GM19395 (cell line): ENCODE results near the gene CPO.
A peak's percentile ranks its signal among the peaks of the same experiment; 100 is the strongest.

ENCODE experiments used
- ATAC-seq: cut with Tn5 transposase; IDR thresholded peaks from one replicate; pipeline ENCODE4 v1.9.1; 2021; ENCODE audit warnings: mild to moderate bottlenecking, moderate library complexity; ENCODE audit not compliant: unreplicated experiment

The CPO gene

DNA sequence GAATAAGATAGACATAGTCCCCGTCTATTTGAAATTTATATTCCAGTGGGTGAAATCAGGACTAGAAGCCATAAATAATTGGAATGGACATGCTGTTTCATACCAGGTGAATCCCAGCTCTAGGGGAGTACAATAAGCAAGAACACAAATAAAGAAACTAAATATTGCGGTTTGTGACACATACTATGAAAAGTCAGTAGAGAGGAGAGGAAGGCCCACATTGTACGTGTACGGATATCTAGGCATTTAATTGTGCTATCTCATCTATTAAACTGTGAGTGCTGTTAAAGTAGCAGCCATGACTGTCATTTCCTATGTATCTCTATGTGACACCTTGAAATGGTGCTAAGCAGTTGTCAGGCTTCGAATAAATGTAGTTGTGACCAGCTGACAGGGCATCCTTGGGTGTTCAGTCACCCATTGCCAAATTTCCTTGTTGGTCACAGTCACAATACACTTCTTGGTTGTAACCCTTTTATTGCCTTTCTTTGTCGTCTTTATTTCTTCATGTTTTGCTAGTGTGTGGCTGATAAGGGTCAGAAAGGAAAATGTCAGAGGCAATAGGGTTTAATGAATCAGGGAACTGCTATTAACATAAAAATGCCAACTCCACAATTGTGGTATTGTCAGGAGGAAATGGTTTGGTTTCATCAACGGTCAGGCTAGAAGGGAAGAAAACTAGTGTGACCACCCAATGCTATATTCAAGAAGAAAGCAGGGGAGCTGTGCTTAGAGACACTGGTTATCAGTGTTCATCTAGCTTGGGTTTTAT lies 31.5 kb downstream of the CPO start:
- ATAC-seq = no peak

DNA sequence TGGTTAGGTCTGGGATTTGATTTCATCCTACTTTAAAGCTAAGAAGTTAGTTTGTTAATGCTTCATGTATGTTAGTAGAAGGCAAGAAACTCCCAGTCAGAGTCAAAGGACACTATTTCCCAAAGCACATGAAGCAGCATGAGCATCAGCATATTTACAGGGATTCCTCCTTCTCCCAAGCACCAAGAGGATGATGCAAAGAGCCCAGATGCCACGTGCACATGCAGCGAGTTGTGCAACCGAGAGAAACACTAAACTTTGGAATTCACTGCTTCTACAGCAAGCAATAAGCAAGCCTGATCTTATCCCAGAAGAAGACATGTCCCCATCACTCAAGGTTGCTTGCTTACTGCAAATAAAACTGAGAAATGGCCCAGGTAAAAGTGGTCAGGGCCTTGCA lies 32.5 kb downstream of the CPO start:
- ATAC-seq = no peak

GRCh38 chr2:206974551-206974950 lies 35.2 kb downstream of the CPO start:
- no peak for ATAC-seq

DNA sequence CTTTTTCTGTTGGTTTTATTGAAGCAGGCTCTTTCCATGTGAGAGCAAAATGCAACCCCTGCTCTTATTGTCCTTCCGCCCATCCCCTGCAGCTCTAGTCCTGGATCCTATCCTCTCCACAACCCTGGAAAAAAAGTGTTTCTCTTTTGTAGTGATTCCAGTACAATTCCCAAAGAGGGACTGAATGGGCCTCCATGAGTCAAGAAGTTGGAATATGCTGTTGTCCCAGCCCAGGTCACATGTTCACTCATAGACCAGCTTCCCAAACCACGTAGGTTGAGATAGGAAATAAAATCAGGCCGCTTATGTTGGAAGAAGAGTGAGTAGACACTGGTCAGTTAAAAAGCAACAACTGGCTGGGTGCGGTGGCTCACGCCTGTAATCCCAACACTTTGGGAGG lies 39.4 kb downstream of the CPO start:
- no peak for ATAC-seq

- no peak for ATAC-seq
Measured at GRCh38 chr2:206979365-206979764, 40.0 kb downstream of the CPO start.

DNA sequence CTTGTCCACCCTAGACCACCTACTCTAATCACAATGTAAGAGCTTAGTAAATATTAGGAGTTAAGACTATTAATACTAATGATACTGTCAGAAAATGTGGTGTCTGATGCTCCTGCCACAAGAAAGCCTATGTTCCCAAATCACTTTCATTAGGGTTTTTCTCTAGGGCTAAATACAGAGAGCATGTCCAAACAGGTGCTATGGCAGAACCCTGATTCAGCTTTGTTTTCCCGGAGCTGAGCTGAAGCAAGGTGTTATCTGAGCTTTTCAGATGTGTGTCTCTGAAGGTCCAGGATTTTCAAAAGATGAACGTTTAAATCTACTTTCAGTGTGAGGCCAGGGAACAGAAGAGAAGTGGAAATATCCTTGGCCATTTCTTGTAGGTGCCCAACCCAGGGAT lies 40.6 kb downstream of the CPO start:
- no peak for ATAC-seq

- ATAC-seq = no peak
Measured at GRCh38 chr2:206980413-206980812, 41.1 kb downstream of the CPO start.

DNA sequence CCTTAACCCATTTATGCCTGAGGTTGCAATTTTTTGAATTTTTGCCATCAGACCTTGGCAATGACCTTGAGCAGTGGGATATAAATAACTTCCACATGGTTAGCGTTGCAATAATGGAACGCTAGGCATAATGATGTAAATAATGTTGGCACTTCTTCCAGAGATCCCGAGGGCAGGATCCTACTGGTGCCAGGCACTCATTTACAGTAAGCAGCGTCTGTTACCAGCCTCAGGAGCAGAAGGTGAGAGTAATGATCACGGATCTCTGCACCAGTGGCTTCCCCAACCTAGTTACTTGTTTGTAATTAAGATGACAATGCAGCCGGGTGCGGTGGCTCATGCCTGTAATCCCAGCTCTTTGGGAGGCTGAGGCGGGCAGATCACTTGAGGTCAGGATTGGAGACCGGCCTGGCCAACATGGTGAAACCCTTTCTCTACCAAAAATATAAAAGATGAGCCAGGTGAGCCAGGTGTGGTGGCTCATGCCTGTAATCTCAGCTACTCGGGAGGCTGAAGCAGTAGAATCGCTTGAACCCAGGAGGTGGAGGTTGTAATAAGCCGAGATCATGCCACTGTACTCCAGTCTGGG lies 41.9 kb downstream of the CPO start:
- ATAC-seq = no peak

DNA sequence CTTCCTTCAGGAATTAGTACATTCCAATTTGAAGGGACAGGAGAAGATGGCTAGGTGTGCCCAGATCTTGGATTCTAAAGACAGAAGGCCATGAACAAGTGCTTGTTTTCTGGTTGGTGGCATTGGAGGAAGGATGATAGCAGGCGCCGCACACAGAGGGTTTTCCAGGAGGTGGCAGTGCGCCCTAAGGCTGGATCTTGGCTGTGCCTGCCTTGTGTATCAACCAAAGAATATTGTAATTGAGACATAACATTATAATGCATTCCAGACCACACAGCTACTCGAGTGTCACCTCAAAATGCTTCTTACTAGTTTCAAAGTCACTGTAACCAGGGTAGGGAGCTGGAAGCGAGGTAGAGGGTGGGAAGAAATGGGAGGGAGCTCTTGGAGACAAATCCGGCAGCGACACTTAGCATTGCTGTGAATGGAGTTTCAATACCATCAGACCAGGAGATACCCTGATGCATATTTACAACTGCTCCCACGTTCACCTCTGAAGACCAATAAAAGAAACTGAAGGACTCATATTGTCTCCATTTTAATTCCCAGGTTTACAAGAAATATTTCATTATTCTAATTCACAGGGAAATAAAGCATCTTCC lies 42.5 kb downstream of the CPO start:
- ATAC-seq = no peak

DNA sequence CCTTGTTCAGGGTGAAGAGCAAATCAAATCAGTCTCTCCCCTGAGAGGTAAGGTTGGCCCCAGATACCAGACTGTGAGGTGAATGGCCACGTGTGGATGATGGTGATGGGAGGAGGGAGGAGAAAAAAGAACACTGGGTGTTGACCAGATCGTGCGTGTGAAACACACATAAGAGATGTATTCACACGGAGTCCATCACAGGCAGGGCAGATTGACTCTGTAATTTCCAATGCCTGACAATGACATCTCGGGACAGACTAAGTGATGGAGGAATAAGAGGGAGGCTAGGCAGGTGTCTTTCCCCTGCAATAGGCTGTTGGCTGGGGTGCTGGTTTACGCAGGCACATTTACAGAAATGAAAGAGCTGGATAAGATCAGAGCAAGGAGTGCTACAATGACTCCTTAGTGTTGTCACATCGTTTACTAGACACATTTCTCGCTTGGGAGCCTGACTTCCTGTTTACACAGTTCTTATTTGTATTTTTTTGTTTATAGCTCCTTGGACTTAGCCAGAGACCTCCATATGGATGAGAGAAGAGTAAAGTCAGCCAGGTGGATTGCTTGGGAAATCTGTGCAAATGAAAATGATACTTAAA lies 43.1 kb downstream of the CPO start:
- no peak for ATAC-seq

- ATAC-seq = no peak
Measured at GRCh38 chr2:206983161-206983859, 44.0 kb downstream of the CPO start.

- no peak for ATAC-seq
Measured at GRCh38 chr2:206984206-206984605, 44.9 kb downstream of the CPO start.

- ATAC-seq = no peak
Measured at GRCh38 chr2:206986943-206987342, 47.6 kb downstream of the CPO start.

GRCh38 chr2:206987810-206988209 lies 48.5 kb downstream of the CPO start:
- no peak for ATAC-seq

- no peak for ATAC-seq
Measured at GRCh38 chr2:206988884-206989283, 49.6 kb downstream of the CPO start.

- peak; percentile 70 for ATAC-seq
Measured at GRCh38 chr2:206989311-206989710, 50.0 kb downstream of the CPO start.

DNA sequence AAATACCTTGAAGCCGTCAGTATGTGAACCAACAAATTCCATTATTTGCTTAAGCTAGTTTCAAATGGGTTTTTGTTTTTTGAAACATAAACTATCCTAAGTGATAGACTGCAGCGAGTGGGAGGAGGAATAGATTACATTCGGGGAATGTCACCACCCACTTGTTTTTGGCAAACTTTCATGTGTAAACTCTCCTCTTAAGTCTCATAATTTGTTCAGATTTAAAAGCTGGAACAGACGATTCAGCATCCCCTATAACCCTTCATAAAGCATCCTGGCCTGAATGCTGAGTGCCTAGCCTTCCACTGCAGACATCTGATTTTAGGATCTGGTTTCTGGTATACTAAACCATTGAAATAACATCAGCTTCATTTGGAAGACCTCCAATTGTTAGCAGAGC lies 51.0 kb downstream of the CPO start:
- no peak for ATAC-seq

GRCh38 chr2:206991070-206991469 lies 51.8 kb downstream of the CPO start:
- ATAC-seq = no peak

- no peak for ATAC-seq
Measured at GRCh38 chr2:206993396-206993911, 54.1 kb downstream of the CPO start.

DNA sequence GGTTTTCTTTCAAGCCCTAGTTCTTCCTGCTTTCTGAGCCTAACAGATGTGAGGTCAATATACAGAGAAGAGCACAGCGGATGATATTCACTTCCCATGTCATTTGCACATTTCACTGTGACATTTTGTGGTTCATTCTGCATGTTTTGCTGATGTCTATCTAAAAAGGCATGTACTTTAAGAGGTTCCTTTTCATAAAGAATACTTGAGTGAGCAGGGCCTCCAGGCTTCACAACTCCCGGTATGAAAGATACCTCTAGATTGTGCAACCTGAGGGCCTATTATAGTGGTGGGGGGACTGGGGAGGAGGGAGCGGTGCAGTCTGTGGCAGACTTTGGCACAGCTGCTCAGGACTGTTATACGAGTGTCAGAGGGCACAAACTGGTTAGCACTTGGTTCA lies 54.6 kb downstream of the CPO start:
- ATAC-seq = no peak

GRCh38 chr2:206996556-206997065 lies 57.3 kb downstream of the CPO start:
- ATAC-seq = no peak
